ENCODE measurements around the gene BLOC1S5.

DNA sequence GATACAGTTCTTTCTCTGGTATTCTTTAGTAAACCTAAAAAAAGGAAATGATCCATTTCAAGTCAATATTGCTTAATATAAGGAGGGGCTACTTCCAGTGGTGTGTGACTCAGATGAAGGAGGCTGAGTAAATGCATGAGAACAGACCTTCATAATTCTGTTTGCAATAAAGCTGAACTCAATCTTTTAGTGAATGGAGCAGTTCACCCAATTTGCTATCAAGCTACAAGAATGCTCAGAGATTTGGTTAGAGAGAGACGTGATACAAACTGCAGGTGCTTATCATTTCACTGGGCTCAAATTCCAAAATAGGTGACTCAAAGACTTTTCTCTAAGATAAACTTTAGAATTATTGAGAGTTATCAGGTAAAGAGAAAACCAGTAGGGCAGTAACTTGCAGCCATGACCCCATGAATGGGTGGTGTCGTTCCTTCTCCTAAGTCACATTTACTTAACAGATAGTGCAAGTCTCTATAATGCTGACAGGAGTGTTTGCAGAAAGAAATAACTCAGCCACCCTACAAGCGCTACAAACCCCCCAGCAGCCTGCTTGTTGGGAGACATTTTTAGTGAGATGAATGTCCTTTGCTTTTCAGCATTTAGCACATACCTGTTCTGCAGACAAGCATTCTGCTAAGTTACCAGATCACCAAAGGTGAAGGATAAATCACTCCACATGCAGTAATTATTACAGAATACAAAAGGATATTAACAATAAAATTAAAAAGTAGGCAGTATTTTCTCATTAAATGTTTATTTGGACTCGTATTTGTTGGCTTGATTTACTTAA is 16.4 kb upstream of the BLOC1S5 start:
- TF ChIP-seq, protein P1, sequence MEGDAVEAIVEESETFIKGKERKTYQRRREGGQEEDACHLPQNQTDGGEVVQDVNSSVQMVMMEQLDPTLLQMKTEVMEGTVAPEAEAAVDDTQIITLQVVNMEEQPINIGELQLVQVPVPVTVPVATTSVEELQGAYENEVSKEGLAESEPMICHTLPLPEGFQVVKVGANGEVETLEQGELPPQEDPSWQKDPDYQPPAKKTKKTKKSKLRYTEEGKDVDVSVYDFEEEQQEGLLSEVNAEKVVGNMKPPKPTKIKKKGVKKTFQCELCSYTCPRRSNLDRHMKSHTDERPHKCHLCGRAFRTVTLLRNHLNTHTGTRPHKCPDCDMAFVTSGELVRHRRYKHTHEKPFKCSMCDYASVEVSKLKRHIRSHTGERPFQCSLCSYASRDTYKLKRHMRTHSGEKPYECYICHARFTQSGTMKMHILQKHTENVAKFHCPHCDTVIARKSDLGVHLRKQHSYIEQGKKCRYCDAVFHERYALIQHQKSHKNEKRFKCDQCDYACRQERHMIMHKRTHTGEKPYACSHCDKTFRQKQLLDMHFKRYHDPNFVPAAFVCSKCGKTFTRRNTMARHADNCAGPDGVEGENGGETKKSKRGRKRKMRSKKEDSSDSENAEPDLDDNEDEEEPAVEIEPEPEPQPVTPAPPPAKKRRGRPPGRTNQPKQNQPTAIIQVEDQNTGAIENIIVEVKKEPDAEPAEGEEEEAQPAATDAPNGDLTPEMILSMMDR (IDR thresholded peaks at IDR 0.05; ENCODE audit: extremely low read depth in 1 of 2, insufficient read depth in 1 of 2, low read depth in 1 of 2, low read length in 2 of 2): no peak
- TF ChIP-seq EZH2 (IDR thresholded peaks at IDR 0.05; ENCODE audit: borderline replicate concordance, low read depth, low read length, severe bottlenecking) (no peak), POLR2AphosphoS5 (IDR thresholded peaks at IDR 0.05; ENCODE audit: insufficient read depth, low read depth, low read length) (no peak)

Data from endothelial cell of umbilical vein (primary cell).